OCI-LY3 (cell line): Measurements from ENCODE around the gene ST3GAL4.
"Not testable (repeated sequence)": the region's sequence is repeated elsewhere in the genome, so short reads cannot be mapped to it uniquely, and the experiment has no call there.

Experiments
- CTCF ChIP-seq: fragments of 200-600, 300-600 bp; sonication (generic); IDR thresholded peaks from 2 replicates; pipeline ENCODE4 v1.5.1; 2014; ENCODE audit warnings: antibody characterized with exemption, low read length, low read depth
- EZH2phosphoT487 ChIP-seq: fragments of 200-600 bp; shearing (Covaris generic); IDR thresholded peaks from 2 replicates; pipeline ENCODE4 v1.6.1; 2018; ENCODE audit warnings: antibody characterized with exemption, mixed run types, low read depth

GRCh38 chr11:126373389-126374066 lies 18.0 kb downstream of the ST3GAL4 start:
- TF ChIP-seq CTCF, EZH2phosphoT487: not testable (repeated sequence)
